HPDE6-E6E7 (cell line): Measurements from ENCODE around the gene CLRN1.

Experiments
- DNase-seq: peaks from one replicate; pipeline ENCODE4 v3.0.0; 2011; ENCODE audit warnings: missing footprints; ENCODE audit errors: extremely low spot score

Gene CLRN1

DNA sequence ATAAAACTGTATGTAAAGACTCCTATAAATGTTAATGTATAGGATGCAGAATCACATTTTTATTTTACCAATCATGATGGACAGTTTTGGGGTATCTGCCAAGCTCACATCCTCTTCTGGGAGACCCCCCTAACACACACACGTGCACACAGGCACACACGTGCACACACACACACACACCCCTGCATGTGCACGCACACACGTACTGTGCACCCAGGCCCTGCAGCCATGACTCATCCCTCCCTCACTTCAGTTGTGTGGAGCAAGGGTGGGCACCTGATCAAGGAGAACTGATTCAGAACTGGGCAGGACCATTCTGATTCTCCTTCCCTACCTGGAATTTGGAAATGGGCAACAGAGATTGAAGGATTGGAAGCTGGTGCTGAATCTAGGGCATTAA is 51.3 kb downstream of the CLRN1 start:
- no peak for DNase-seq

DNA sequence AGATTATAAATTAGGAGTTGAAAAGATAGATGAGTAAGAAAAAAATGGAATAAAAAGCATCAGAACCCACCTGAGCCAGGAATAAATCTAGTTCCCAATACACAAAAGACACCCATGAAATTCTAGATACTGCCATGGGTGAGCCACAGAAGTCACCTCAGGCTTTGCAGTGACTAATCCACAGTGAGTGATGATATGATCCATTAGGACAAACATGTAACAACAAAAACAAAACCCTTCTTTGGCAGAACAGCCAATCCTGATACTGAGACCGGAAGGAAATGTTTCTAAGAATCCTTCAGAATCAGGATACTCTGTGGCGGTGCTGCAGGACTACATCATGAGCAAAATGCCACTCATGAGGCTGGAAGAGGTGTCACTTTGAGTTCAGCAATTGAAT is 52.3 kb downstream of the CLRN1 start:
- DNase-seq: peak; percentile 42

DNA sequence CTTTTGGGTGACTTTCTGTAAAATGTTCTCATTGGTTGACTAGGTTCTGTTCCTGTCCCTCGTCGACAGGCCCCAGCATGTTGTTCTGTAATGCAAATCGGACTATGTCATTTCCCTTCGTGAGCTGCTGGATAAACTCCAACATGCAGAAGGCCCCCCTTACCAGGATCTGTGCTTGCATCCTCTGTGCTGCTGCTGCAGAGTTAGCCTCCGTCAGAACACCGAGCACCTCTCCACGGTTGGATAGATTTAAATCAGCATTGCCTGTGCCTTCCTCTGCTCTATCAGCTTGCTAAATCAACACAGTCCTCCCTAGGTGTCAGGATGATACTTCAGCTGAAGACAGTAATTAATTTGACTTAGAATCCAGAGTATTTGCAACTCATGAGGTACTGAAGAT is 54.6 kb downstream of the CLRN1 start:
- DNase-seq: no peak

DNA sequence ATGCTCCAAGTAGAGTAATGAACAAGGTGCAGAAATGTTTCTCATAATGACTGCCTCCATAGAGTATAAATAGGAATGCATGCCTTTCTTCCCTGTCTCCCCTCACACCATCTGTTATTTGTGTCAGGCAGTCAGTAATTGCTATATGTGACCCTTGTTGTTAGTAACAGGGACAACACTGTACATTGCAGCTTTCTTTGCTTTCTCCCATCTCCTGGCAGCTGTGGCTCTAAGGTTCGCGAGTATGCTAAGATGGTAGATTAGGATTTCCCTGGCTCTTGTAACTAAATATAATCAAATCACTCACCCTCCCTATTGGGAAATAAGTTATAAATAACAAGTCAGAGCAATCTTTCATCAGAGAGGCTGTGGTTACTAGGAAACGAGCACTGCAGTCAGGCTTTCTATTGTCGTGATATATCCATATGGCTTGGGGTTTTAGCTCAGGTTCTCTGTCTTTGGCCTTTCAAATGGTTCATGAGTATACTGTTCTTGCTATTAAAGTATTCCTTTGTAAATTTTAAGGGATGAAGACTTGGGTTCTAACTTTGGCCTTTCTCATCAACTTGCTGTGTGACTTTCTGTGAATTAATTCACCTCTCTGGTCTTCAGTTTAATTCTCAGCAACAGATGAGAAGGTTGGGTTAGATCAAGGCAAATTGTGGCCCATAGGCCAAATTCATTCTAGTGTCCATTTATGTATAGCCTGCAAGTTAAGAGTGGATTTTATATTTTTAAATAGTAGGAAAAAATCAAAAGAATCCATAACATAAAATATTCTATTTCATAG is 59.2 kb downstream of the CLRN1 start:
- DNase-seq: no peak

DNA sequence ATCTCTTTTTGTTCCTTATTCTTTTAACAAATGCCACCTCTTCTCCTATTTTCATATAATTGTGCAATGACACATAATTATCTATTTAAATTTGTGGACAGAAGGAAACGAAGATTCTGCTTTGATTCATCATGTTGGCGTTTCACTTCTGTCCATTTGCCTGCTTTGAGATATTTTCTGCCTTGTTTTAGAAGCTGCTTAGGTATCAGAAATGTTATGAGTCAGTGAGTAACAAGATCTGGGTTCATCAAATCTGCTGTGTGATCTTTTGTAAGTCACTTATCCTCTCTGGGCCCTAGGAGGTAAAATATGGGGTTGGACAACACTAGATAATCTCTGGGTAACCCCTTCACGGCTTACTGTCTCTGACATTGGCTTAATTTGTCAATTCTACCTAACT is 60.0 kb downstream of the CLRN1 start:
- DNase-seq: no peak

DNA sequence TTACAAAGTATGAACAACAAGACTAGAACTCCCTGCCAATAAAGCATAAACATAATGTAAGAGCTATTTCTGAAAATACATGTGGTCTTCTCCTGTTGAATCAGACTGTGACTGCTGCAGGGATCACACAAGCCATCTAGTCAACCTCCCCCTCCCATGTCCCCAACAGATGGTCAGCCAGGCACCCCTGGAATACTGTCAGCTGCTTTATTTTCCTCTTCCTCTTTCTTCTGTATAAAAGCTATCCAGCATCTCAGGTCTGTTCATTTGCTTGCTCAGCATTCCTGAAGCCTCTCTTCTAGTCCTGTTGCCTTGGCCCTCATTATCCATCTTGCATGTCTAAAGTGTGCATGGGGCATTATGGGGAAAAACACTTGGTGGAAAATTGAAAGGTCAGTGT is 60.8 kb downstream of the CLRN1 start:
- DNase-seq: no peak

DNA sequence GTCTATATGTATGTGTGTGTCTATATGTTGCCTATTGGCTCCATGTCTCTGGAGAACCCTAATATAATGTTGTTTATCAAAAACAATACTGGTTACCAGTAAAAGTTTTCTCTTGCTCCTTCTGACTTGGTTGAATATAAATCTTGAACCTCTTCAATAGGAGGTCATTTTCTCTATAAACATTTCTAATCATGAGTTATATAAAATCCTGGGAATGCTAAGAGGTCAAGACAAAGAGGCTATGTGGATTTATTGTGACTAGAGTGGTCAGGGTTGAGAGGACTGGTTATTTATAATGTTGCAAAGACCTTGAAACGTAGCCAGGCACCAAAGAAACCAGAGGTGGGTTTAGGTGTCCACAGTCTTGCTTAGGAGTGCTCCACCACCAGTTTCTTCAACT is 66.1 kb downstream of the CLRN1 start:
- DNase-seq: no peak

DNA sequence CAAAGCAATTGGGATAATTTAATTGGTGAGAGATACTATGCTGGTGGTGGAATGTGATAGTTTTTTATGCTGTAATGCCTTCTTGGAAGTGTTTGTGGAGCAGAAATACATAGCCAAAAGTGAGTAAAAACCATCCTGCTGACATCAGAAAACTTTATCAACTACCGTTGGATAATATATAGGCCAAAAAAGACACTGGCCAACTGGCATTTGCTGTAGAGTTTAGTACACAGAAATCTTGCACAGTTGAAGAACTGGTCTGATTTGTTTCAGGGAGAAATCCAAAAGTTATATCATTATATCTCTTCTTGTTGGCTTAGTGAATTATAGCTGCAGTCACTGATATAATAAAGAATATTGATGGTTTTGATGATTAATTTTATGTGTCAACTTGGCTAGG is 66.8 kb downstream of the CLRN1 start:
- no peak for DNase-seq

DNA sequence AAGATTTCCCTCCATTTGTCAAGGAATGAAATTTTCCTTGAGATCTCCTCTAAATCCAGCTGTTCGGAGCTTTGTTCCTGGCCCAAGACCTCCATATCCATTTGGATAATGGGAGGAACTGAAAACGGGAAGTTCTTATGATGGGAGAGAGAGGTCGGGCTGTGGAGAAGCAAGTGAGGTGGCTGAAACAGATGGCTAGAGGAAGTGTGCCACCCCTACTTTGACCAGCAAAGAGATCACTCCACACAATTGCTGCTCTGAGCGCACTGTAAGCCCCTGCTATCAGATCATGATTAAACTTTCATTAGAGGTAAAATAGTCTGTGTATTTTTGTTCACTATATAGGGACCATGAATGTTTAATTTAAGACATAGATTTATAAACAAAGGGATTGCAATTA is 67.2 kb downstream of the CLRN1 start, which contains the start of gene MINDY4B:
Gene MINDY4B (minus strand): TSS at position 101 of the 400 bp plus-strand sequence. CDS start 0 bp downstream, at position 101.
- no peak for DNase-seq

DNA sequence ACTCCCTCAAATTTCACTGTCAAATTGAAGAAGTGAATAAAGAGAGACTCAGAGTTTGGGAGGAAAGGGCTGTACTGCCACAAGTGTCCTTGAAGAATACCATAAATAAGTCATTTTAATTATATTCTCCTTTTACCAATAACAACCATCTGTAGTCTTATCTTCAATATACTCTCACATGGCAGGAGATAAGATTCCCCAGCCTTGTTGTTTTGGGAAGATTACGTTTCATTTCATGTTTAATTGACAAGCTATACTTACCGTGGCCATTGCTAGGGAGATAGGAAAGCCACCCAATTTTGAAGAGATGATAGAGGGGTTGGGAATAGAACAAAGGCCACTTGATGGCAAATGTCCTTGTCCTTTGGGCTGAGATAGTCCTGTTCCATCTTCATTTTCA is 69.5 kb downstream of the CLRN1 start:
- DNase-seq: no peak

DNA sequence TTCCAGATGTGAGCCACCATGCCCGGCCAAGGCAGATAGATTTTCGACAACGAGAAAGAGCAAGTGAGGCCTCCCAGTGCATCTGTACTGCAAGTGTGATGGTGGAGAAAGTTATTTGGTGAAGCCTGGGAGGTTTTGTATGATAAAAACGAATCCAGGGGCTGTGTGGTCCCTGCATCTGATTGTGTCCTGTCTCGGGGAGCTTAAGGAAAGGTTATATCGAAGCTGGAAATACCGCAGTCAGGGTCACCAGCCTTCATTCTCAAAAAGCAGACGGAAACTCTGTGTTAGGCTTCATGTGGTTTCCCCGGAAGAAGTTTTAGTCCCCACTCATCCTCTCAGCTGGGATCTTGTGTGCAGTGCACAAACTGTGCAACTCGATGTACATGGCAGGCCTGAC is 70.7 kb downstream of the CLRN1 start:
- DNase-seq: no peak

DNA sequence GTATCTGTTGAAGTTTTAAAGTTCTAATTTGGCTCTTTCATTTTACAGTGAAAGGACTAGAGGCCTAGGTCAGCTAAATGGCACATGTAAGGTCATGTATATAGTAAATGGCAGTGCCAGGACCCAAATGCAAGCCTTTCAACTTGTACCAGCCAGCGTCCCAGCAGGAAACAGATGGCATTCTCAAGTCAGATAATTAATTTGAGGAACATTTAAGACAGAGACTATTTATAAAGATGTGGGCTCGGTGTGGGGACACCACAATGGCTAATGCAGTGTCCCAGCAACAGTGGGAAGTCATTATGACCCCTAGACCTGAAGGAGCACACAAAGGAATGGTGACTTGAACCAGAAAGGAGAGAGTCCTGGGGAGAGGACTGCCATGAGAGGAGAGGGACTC is 73.4 kb downstream of the CLRN1 start:
- DNase-seq: no peak

DNA sequence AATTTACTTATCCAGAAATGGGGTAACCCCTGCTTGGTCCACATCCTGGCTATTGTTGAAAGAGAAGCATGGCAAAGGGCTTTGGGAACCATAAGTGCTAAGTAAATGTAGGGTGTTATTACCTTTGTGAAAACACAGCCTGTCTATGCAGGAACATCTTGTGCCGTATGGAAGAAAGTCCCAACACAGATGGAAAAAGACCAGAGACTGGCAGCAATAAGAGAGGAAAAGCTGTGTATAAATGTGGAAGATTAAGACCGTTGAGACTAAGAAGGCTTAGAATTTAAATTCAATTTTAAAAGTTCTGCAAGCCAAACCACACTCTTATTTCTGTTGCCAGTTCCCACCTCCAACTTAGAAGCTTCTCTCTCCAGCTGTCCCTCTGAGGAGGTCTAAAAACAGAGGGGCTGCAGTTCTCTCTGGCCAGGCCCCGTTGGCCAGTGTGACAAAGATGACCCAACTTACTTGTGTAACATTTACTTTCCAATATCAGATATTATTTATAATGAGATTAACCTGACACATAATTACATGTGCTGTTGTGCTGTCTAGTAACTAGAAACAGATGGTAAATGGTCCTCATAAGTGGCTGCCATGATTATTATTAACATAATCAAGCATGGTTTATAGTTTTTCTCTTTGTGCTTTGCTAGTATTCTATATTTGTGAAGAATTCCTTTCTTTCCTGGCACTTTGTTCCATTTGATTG is 74.3 kb downstream of the CLRN1 start:
- no peak for DNase-seq

DNA sequence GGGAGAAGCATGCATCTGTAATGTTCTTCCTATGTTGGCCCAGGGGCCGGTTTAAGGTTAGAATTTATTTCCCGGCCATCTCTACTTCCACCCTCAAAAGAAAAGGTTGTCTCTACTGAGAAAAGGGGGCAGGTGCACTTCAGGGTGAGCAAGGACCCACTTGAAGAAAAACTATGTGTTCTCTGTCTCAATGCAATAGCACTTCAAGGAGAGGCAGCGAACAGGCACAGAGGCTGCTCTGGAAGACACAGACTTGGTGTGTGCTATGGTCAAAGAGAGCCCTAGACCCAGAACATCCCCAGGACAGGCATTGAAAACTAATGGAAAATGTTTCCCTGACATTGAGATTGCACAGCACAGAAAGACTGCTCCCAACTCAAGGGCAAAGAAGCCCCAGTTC is 74.9 kb downstream of the CLRN1 start:
- DNase-seq: no peak

DNA sequence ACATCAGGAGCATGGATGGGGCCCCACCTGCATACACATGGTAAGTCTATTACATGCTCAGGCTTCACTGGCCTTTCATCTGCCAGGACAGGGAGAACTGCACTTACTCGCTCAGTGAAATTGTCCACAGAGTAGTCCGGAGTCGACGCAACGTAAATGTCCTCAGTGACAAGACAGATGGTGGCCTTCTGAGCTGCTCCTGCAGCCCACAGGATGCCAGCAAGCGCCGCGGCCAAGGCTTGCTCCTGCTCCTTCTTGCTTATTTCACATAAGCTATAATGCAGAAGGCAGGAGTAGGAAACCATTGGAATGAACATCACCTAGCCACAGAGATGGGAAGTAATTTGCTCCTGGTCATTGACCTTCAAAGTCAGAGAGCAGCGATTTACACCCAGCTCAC is 81.7 kb downstream of the CLRN1 start:
- DNase-seq: no peak

DNA sequence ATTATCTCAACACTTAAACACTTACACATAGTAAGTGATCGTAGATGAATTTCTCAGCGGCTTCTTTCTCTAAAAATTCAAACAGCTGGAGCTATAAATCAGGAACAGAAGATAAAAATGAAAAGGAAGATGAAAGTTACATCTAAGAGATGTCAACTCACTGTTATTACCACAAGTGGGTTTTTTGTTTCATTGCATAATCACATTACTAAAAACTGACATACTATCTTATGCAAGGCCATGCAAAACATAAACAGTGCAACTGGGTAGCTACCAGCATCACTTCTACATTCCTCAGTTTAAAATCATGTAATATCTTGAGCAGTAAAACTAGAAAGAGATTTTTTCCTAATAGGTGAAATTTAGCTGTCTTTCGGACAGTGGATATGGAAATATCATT is 82.2 kb downstream of the CLRN1 start:
- DNase-seq: no peak

DNA sequence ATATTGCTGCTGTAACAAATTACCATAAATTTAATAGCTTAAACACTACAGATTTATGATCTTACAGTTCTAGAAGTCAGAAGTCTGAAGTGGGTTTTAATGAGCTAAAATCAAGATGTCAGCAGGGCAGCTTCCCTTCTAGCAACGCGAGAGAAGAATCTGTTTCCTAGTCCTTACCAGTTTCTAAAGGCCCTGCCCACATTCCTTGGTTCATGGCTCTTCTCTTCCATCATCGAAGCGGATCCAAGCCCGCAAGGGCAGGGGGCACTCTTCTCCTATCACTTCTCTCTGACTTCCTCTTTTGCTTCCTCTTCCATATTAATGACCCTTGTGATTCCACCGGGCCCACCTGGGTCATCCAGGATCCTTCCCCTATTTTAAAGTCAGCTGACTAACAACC is 83.4 kb downstream of the CLRN1 start:
- no peak for DNase-seq

DNA sequence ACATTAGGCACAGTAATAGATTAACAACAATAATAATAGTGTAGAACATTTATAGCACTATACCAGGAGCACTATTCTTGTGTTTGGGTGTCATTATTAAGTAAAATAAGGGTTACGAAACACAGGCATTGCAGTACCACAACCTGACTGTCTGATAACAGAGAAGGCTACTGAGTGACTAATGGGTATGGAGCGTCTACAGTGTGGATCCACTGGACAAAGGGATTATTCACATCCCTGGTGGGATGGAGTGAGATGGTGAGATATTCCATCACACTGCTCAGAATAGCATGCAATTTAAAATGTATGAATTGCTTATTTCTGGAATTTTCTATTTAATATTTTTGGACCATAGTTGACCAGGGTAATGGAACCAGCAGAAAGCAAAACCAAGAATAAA is 85.5 kb downstream of the CLRN1 start:
- DNase-seq: no peak

DNA sequence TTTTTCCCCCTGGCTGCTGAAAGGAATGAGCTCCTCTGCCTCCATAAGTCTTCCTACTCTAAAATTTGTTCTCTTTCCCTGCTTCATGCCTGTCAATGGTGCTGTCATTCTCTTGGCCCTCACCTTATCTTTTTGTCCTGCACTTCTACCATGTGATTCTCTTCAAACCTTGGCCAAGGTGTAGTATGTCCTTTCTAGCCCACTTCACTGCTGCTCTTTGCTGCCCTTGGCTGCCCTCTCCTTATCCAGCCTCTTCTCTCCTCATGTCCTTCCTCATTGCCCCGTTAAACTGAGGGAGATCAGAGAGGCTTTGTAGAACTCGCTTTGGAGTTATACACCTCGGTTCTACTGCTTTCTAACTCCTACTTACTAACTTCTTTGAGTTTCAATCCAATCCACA is 87.0 kb downstream of the CLRN1 start:
- no peak for DNase-seq

DNA sequence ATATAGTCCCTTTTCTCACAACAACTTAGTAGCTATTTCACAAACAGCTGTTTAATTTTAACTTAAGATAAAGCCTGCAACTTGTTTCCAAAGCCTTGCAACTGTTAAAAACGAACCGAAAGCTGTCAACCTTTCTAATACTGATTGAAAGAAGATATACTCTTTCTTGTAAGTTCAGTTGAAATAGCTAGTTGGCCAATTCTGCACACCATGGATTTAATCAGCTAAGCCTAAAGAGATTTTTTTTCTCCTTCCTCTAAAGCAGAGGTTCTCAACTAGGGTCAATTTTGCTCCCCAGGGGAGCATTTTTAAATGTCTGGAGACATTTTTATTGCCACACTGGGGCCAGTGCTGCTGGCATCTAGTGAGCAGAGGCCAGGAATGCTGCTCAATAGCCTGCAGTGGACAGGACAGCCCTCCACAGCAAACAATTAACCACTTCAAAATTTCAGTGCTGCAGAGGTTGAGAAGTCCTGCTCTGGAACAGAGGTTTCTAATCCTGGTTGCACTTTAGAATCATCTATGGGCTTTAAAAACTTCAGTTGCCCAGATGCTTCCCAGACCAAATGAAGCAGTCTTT is 93.4 kb downstream of the CLRN1 start:
- DNase-seq: no peak

DNA sequence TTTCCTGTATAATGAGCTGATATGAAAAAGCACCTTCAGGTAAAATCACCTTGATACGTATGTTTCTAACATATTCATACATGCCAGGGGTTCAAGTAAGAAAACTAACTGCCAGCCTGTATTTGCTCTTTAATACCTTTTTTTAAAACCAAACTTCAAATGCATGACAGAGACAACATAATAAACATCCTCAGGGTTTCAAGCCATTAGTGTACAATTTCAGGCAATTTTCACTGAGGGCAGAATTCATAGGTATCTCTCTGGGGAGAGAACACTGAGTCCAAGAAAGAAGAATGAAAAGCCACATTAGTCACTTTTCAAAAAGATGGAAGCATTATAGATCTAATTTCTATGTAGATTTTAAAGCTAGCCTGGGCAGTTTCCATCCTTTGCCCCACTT is 94.2 kb downstream of the CLRN1 start:
- DNase-seq: no peak

DNA sequence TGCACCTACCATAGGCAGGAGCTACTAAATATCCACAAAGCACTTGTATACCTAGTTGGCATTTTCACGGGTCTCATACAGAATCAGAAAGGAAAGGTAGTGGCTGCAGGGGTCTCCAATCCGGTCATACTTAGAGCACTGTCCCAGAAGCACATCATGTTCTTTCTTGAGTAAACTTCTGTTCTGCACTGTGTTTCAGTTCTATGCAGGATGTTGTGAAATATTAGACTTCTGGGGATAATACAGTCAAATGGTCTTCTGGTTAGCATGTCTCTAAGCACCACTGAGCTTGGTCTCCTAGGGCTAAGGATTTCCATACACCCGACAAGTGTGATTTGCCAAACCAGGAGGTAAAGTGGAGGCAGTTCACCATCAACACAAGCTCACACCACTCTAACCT is 95.2 kb downstream of the CLRN1 start:
- no peak for DNase-seq

DNA sequence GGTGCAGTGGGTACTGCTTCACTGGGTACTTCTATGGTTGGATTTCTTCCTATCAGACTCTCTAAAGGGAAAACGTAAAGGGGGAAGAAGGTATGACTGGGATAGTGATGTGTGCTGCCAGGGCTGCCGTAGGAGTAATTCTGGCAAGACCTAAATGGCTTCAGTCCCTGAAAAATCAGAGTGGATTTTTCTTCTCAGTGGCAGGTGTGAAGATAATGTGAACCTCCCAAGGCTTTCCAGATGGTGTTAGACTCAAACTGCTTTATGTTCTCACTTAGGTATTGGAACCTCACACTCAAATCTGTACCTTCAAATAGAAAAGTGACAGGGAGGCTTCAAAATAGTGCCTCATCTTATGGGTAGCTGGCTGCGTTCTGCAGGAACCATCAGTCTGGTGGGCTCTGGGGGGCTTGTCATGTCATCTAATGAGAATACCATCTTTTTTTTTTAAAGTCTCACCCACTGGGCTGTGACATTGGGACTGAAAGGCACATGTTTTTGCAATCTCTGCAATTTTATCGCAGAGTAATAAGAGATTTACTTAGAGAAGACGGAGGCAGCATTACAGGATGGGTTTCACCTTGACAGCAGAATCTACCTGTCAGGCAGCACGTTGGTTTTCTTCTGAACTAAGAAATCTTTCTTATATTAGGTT is 95.8 kb downstream of the CLRN1 start:
- DNase-seq: no peak
